Liver (tissue), 9 donors: Measurements from ENCODE around the gene EHF. TPM values are rescaled to one million over a fixed set of nuclear protein-coding genes. Genes with fewer than 3 reads are reported as not detected.

Experiments used
- DNase-seq: peaks from one replicate; pipeline ENCODE4 v3.0.0-alpha.2; 2017; ENCODE audit warnings: low spot score
- H3K27ac ChIP-seq, 2 donors: one replicate each; pipeline ENCODE4 v1.7.0; 2013; ENCODE audit warnings: inconsistent platforms in 2 of 2, low read length in 2 of 2, control low read depth in 1 of 2, low read depth in 1 of 2, mild to moderate bottlenecking in 1 of 2
- H3K27me3 ChIP-seq, 4 donors: one replicate each; pipeline versions ENCODE4 v1.6.1 to v1.7.0; 2013; ENCODE audit warnings: low read length in 3 of 4, inconsistent platforms in 1 of 4, mild to moderate bottlenecking in 1 of 4, moderate library complexity in 1 of 4; ENCODE audit not compliant: control insufficient read depth in 4 of 4, insufficient read depth in 4 of 4
- H3K36me3 ChIP-seq, 4 donors: one replicate each; pipeline versions ENCODE4 v1.6.1 to v1.7.0; 2013; ENCODE audit warnings: low read length in 3 of 4, mild to moderate bottlenecking in 3 of 4, low read depth in 1 of 4, moderate library complexity in 1 of 4; ENCODE audit not compliant: control insufficient read depth in 4 of 4, insufficient read depth in 3 of 4
- H3K4me1 ChIP-seq, 4 donors: one replicate each; pipeline versions ENCODE4 v1.6.1 to v1.7.0; 2013; ENCODE audit warnings: low read length in 3 of 4, mild to moderate bottlenecking in 3 of 4, moderate library complexity in 1 of 4; ENCODE audit not compliant: control insufficient read depth in 4 of 4, insufficient read depth in 4 of 4
- H3K4me3 ChIP-seq, 3 donors: one replicate each; pipeline versions ENCODE4 v1.6.1 to v1.7.0; 2013; ENCODE audit warnings: low read length in 3 of 3, control low read depth in 1 of 3, low read depth in 1 of 3, mild to moderate bottlenecking in 1 of 3
- H3K9ac ChIP-seq, 2 donors: one replicate each; pipeline ENCODE4 v1.7.0; 2013; ENCODE audit warnings: low read length in 2 of 2, mild to moderate bottlenecking in 2 of 2, moderate library complexity in 2 of 2, control low read depth in 1 of 2, low read depth in 1 of 2
- H3K9me3 ChIP-seq, 4 donors: one replicate each; pipeline versions ENCODE4 v1.6.1 to v1.7.0; 2013; ENCODE audit warnings: low read length in 3 of 4; ENCODE audit not compliant: control insufficient read depth in 4 of 4
- EGR1 ChIP-seq, 2 donors: IDR thresholded peaks; 2 replicates each; pipeline ENCODE4 v1.6.1; 2016 to 2018; ENCODE audit warnings: antibody characterized with exemption in 2 of 2, low read depth in 2 of 2
- FOXA1 ChIP-seq: IDR thresholded peaks from 2 replicates; pipeline ENCODE4 v1.6.1; 2016; ENCODE audit warnings: antibody characterized with exemption
- FOXA2 ChIP-seq: IDR thresholded peaks from 2 replicates; pipeline ENCODE4 v1.6.1; 2016; ENCODE audit warnings: antibody characterized with exemption
- HNF4A ChIP-seq, 2 donors: conservative IDR thresholded peaks; 2 replicates each; pipeline ENCODE4 v1.6.1; 2016; ENCODE audit warnings: antibody characterized with exemption in 2 of 2, mild to moderate bottlenecking in 2 of 2
- NR2F2 ChIP-seq: IDR thresholded peaks from 2 replicates; pipeline ENCODE4 v1.6.1; 2016; ENCODE audit warnings: antibody characterized with exemption
- RAD21 ChIP-seq, 2 donors: IDR thresholded peaks; 2 replicates each; pipeline ENCODE4 v1.6.1; 2016; ENCODE audit warnings: antibody characterized with exemption in 2 of 2, mild to moderate bottlenecking in 2 of 2
- REST ChIP-seq: IDR thresholded peaks from 2 replicates; pipeline ENCODE4 v1.6.1; 2016; ENCODE audit warnings: antibody characterized with exemption, mild to moderate bottlenecking
- RXRA ChIP-seq, 2 donors: IDR thresholded peaks; 2 replicates each; pipeline ENCODE4 v1.6.1; 2017 to 2018; ENCODE audit warnings: antibody characterized with exemption in 2 of 2, mild to moderate bottlenecking in 1 of 2
- SP1 ChIP-seq: IDR thresholded peaks from 2 replicates; pipeline ENCODE4 v1.6.1; 2018; ENCODE audit warnings: antibody characterized with exemption, mild to moderate bottlenecking
- TAF1 ChIP-seq: conservative IDR thresholded peaks from 2 replicates; pipeline ENCODE4 v1.6.1; 2016; ENCODE audit warnings: antibody characterized with exemption, mild to moderate bottlenecking
- YY1 ChIP-seq: IDR thresholded peaks from 2 replicates; pipeline ENCODE4 v1.6.1; 2016; ENCODE audit warnings: antibody characterized with exemption, mild to moderate bottlenecking
- WGBS: extraction: QIAGEN DNeasy Blood & Tissue Kit; methylation state at CpG from one replicate; pipeline ENCODE4 v1.1.7; 2013; 5-methylcytosine and 5-hydroxymethylcytosine counted together
- polyA plus RNA-seq, 2 donors: library from polyadenylated mRNA; stranded (reverse) in 1 of 2; unstranded in 1 of 2; fragments of 200-250 nt in 1 of 2; fragments of >200 nt in 1 of 2; fragmentation: Nextera tagmentation in 1 of 2; extraction: Ambion mirVana in 1 of 2; gene quantifications; one replicate each; pipeline versions ENCODE4 v1.2.1 to v1.2.3, GENCODE V29; 2013 to 2015
- total RNA-seq, 2 donors: library from RNA; depleted of rRNA; stranded (reverse); fragments of >200 nt; gene quantifications; one replicate each; pipeline ENCODE4 v1.2.3, GENCODE V29; 2014
- TF ChIP-seq, protein P1 (sequence below): fragments of 150-350 bp; IDR thresholded peaks from 2 replicates; pipeline ENCODE4 v1.5.1; 2017; ENCODE audit warnings: improper control_type of control experiment, low read depth, low read length; ENCODE audit not compliant: missing input control
- TF ChIP-seq, protein P2 (sequence below): IDR thresholded peaks from 2 replicates; pipeline ENCODE4 v1.6.1; 2016; ENCODE audit warnings: antibody characterized with exemption
- TF ChIP-seq, protein P3 (sequence below): IDR thresholded peaks from 2 replicates; pipeline ENCODE4 v1.6.1; 2016; ENCODE audit warnings: antibody characterized with exemption
- TF ChIP-seq, protein P4 (sequence below): IDR thresholded peaks from 2 replicates; pipeline ENCODE4 v1.6.1; 2016; ENCODE audit warnings: antibody characterized with exemption
- donor health status: healthy.
- donor health status: healthy.
- donor health status: healthy.
- donor health status: healthy.
- donor health status: healthy.

EHF gene
- total and polyA plus RNA-seq, 4 donors: 0.85 to 5.9 (median 2.6) TPM

DNA sequence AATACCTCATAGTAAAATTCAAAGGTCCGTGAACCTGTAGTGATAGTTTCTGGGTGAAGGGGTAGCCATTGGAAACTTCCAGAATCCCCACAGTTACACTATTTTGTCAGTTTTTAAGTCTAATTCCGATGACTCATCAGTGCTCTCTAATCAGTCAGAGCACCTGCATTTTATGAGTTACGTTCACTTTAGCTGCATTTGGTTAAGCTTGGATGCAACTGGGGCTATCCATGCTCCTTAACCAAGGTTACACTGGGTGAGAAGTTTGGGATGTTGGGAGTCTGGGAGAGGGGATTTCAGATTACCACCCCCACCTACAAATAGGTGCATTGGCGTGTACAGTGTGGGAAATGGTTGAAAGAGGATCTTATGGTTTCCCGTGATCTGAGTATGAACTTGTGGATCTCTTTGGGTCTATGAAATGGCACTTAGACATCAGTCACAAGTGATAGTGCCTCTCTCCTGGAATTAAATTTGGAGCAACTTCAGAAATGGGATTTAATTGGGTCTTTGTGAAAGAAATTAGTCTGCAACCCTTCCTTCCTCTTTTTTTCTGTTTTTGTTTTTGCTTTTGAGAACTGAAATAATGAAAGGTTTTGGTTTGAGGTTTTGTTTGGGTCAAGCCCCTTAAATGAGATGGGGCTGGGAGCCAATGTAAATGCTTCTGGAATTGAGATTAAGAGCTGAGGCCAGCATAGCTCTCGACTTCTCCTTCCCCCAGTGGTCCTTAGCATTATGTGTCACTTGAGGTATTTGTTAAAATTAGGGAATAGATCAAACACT lies 31.5 kb downstream of the EHF start:
- TF ChIP-seq FOXA2: no peak
- TF ChIP-seq, protein P1, sequence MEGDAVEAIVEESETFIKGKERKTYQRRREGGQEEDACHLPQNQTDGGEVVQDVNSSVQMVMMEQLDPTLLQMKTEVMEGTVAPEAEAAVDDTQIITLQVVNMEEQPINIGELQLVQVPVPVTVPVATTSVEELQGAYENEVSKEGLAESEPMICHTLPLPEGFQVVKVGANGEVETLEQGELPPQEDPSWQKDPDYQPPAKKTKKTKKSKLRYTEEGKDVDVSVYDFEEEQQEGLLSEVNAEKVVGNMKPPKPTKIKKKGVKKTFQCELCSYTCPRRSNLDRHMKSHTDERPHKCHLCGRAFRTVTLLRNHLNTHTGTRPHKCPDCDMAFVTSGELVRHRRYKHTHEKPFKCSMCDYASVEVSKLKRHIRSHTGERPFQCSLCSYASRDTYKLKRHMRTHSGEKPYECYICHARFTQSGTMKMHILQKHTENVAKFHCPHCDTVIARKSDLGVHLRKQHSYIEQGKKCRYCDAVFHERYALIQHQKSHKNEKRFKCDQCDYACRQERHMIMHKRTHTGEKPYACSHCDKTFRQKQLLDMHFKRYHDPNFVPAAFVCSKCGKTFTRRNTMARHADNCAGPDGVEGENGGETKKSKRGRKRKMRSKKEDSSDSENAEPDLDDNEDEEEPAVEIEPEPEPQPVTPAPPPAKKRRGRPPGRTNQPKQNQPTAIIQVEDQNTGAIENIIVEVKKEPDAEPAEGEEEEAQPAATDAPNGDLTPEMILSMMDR: no peak
- no peak for TF ChIP-seq YY1
- TF ChIP-seq REST: no peak
- TF ChIP-seq, protein P2, sequence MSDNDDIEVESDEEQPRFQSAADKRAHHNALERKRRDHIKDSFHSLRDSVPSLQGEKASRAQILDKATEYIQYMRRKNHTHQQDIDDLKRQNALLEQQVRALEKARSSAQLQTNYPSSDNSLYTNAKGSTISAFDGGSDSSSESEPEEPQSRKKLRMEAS: no peak
- no peak for TF ChIP-seq NR2F2
- TF ChIP-seq EGR1 (IDR thresholded peaks at IDR 0.05; ENCODE audit: low read depth in 2 of 2): no peak
- TF ChIP-seq RAD21 (IDR thresholded peaks at IDR 0.05): no peak
- TF ChIP-seq HNF4A (conservative IDR thresholded peaks at IDR 0.05): no peak
- TF ChIP-seq TAF1: no peak
- DNase-seq: no peak
- Histone ChIP-seq H3K4me3 (no peak overlapping the region), H3K27me3 (no peaks in the 10 kb centered on the region), H3K9me3 (no peaks in the 10 kb centered on the region), H3K9ac (no peak overlapping the region), H3K36me3 (no peaks in the 10 kb centered on the region), H3K4me1 (peaks cover 2 to 24% (median 17%) of the 10 kb centered on the region in 4 donors), H3K27ac (no peak overlapping the region)
- 91% methylated on average over 6 of the region's 6 CpGs for WGBS

DNA sequence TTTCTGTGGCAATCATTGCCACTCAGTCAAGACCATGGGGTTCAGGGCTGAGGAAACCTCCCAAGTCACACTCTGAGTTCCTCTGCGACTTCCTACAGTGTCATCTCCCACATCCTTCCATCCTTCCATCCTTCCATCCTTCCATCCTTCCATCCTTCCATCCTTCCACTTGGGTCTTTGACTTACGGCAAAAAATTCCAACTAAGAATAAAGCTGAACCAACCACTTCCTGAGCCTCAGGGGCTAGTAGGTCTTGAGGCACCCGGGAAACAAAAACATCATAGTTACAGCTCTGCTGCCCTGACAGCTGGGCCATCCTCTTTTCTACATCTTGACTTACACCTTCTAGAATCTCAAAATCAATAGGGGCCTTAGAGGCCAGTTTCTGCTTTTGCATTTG lies 32.1 kb downstream of the EHF start:
- Histone ChIP-seq H3K9ac (no peak overlapping the region), H3K36me3 (no peaks in the 10 kb centered on the region), H3K9me3 (no peaks in the 10 kb centered on the region), H3K4me1 (peaks cover 2 to 24% (median 17%) of the 10 kb centered on the region in 4 donors), H3K4me3 (no peak overlapping the region), H3K27me3 (no peaks in the 10 kb centered on the region), H3K27ac (no peak overlapping the region)
- no peak for DNase-seq
- 86% methylated on average over 3 of the region's 3 CpGs for WGBS
- no peak for TF ChIP-seq RXRA (IDR thresholded peaks at IDR 0.05)

GRCh38 chr11:34653851-34654482 lies 33.1 kb downstream of the EHF start:
- H3K9ac ChIP-seq: no peak overlapping the region
- 45% methylated on average over 12 of the region's 12 CpGs for WGBS
- TF ChIP-seq SP1 (peak; percentile 91), EGR1 (IDR thresholded peaks at IDR 0.05; ENCODE audit: low read depth in 2 of 2) (peak in 1 of 2 donors; percentile 8), FOXA1 (no peak), HNF4A (conservative IDR thresholded peaks at IDR 0.05) (peak; percentile 89 to 91), FOXA2 (no peak), TAF1 (no peak), RXRA (IDR thresholded peaks at IDR 0.05) (peak; percentile 72 to 81)
- TF ChIP-seq, protein P3, sequence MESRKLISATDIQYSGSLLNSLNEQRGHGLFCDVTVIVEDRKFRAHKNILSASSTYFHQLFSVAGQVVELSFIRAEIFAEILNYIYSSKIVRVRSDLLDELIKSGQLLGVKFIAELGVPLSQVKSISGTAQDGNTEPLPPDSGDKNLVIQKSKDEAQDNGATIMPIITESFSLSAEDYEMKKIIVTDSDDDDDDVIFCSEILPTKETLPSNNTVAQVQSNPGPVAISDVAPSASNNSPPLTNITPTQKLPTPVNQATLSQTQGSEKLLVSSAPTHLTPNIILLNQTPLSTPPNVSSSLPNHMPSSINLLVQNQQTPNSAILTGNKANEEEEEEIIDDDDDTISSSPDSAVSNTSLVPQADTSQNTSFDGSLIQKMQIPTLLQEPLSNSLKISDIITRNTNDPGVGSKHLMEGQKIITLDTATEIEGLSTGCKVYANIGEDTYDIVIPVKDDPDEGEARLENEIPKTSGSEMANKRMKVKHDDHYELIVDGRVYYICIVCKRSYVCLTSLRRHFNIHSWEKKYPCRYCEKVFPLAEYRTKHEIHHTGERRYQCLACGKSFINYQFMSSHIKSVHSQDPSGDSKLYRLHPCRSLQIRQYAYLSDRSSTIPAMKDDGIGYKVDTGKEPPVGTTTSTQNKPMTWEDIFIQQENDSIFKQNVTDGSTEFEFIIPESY: peak; percentile 53
- TF ChIP-seq, protein P2: peak; percentile 54
- TF ChIP-seq, protein P1: no peak
- TF ChIP-seq, protein P4, sequence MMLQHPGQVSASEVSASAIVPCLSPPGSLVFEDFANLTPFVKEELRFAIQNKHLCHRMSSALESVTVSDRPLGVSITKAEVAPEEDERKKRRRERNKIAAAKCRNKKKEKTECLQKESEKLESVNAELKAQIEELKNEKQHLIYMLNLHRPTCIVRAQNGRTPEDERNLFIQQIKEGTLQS: peak; percentile 74

More at GRCh38 chr11:34653851-34654482, 33.1 kb downstream of the EHF start:
- Histone ChIP-seq H3K9me3 (no peaks in the 10 kb centered on the region), H3K36me3 (no peaks in the 10 kb centered on the region), H3K27me3 (no peaks in the 10 kb centered on the region), H3K4me3 (no peak overlapping the region), H3K4me1 (peaks cover 2 to 24% (median 17%) of the 10 kb centered on the region in 4 donors), H3K27ac (peak overlapping the region; percentile 81 to 92)
- no peak for DNase-seq
